DOHH2 (cell line): ENCODE data around the gene DLX4.

ENCODE experiments used
- H3F3A ChIP-seq: fragments of 200-600 bp; sonication (generic), shearing (Covaris generic); 2 replicates; pipeline ENCODE4 v1.6.0; 2016; ENCODE audit warnings: antibody characterized with exemption, mild to moderate bottlenecking; ENCODE audit not compliant: control insufficient read depth, insufficient read depth
- H3K27ac ChIP-seq: fragments of 200-600 bp; sonication (generic); 2 replicates; pipeline ENCODE4 v1.5.1; 2014; ENCODE audit warnings: low read depth, mild to moderate bottlenecking, low read length, moderate library complexity
- H3K27me3 ChIP-seq: fragments of 200-600 bp; sonication (generic); 2 replicates; pipeline ENCODE4 v1.6.1; 2014; ENCODE audit warnings: mild to moderate bottlenecking, low read length, mixed read lengths; ENCODE audit not compliant: control insufficient read depth
- H3K36me3 ChIP-seq: fragments of 200-600 bp; sonication (generic); 2 replicates; pipeline ENCODE4 v1.6.1; 2014; ENCODE audit warnings: mild to moderate bottlenecking, low read length, moderate library complexity, mixed read lengths; ENCODE audit not compliant: control insufficient read depth
- H3K4me1 ChIP-seq: fragments of 200-600 bp; sonication (generic); 2 replicates; pipeline ENCODE4 v1.6.1; 2014; ENCODE audit warnings: mild to moderate bottlenecking, low read length, mixed read lengths; ENCODE audit not compliant: control insufficient read depth
- H3K4me2 ChIP-seq: fragments of 200-600 bp; sonication (generic); 2 replicates; pipeline ENCODE4 v1.6.0; 2014; ENCODE audit warnings: mild to moderate bottlenecking, low read length, moderate library complexity
- H3K4me3 ChIP-seq: fragments of 200-600 bp; sonication (generic); 2 replicates; pipeline ENCODE4 v1.5.1; 2014; ENCODE audit warnings: mild to moderate bottlenecking, low read length, mixed read lengths
- H3K79me2 ChIP-seq: fragments of 200-600 bp; sonication (generic); 2 replicates; pipeline ENCODE4 v1.6.1; 2014; ENCODE audit warnings: mild to moderate bottlenecking, low read length, mixed read lengths; ENCODE audit not compliant: control insufficient read depth
- H3K9me2 ChIP-seq: fragments of 200-600 bp; sonication (generic); replicated peaks from 2 replicates; pipeline ENCODE4 v1.6.1; 2014; ENCODE audit warnings: mild to moderate bottlenecking, low read length, mixed read lengths; ENCODE audit not compliant: control insufficient read depth
- H3K9me3 ChIP-seq: fragments of 200-600 bp; sonication (generic); 2 replicates; pipeline ENCODE4 v1.6.1; 2014; ENCODE audit warnings: antibody characterized with exemption, low read length, mixed read lengths; ENCODE audit not compliant: control insufficient read depth, insufficient read depth
- H4K20me1 ChIP-seq: fragments of 200-600 bp; sonication (generic); 2 replicates; pipeline ENCODE4 v1.6.0; 2014; ENCODE audit warnings: low read depth, mild to moderate bottlenecking, antibody characterized with exemption, low read length, moderate library complexity; ENCODE audit not compliant: control insufficient read depth, insufficient read depth
- EZH2phosphoT487 ChIP-seq: fragments of 200-600 bp; sonication (generic); IDR thresholded peaks from 2 replicates; pipeline ENCODE4 v1.6.1; 2017; ENCODE audit warnings: borderline replicate concordance, mild to moderate bottlenecking, antibody characterized with exemption, low read length, moderate library complexity, mixed read lengths
- TF ChIP-seq, protein P1 (sequence below): fragments of 200-600 bp; sonication (generic); IDR thresholded peaks from one replicate; pipeline ENCODE4 v1.5.1; 2014; ENCODE audit warnings: antibody characterized with exemption, mild to moderate bottlenecking, low read depth, low read length; ENCODE audit not compliant: poor library complexity, severe bottlenecking

Gene DLX4

DNA sequence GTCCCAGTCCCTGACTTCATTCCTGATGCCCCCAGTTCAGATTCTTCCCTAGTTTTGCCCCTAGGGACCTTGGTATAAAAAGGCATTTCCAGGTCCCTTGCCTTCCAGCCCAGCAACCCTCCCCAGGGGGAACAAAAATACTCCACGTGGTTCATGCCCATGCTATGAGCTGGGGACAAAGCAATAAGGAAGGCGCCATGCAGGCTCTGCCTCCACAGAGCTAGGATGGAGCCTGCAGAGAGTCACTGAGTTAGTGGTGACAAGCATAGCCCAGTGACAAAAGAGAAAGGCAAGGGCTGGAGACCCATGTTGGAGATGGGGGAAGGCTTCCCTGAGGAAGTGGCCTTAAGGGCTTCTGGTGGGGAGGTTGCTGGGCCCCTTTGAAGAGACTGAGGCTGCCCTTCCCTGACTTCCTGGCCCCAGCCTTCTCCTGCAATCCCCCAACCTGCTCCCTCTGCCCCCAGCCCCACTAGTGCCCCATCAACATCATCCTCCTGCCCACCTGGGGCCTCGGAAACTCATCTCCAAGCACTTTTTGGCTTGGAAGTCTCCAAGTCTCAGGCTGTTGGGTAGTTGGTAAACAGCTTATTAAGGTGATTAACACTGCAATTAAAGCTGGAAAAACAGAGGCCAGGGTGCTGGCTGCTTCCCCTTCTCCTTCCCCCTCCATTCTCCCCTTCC lies 16.5 kb downstream of the DLX4 start:
- TF ChIP-seq, protein P1, sequence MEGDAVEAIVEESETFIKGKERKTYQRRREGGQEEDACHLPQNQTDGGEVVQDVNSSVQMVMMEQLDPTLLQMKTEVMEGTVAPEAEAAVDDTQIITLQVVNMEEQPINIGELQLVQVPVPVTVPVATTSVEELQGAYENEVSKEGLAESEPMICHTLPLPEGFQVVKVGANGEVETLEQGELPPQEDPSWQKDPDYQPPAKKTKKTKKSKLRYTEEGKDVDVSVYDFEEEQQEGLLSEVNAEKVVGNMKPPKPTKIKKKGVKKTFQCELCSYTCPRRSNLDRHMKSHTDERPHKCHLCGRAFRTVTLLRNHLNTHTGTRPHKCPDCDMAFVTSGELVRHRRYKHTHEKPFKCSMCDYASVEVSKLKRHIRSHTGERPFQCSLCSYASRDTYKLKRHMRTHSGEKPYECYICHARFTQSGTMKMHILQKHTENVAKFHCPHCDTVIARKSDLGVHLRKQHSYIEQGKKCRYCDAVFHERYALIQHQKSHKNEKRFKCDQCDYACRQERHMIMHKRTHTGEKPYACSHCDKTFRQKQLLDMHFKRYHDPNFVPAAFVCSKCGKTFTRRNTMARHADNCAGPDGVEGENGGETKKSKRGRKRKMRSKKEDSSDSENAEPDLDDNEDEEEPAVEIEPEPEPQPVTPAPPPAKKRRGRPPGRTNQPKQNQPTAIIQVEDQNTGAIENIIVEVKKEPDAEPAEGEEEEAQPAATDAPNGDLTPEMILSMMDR = no peak
- no peak for TF ChIP-seq EZH2phosphoT487
- Histone ChIP-seq H3K4me3 (no peak overlapping the region), H3K79me2 (no peaks in the 10 kb centered on the region), H3F3A (no peaks in the 10 kb centered on the region), H3K36me3 (no peaks in the 10 kb centered on the region), H3K4me2 (no peak overlapping the region), H3K4me1 (no peaks in the 10 kb centered on the region), H4K20me1 (no peaks in the 10 kb centered on the region), H3K27ac (no peak overlapping the region), H3K9me3 (no peaks in the 10 kb centered on the region), H3K9me2 (no peaks in the 10 kb centered on the region), H3K27me3 (peaks cover 3% of the 10 kb centered on the region)

DNA sequence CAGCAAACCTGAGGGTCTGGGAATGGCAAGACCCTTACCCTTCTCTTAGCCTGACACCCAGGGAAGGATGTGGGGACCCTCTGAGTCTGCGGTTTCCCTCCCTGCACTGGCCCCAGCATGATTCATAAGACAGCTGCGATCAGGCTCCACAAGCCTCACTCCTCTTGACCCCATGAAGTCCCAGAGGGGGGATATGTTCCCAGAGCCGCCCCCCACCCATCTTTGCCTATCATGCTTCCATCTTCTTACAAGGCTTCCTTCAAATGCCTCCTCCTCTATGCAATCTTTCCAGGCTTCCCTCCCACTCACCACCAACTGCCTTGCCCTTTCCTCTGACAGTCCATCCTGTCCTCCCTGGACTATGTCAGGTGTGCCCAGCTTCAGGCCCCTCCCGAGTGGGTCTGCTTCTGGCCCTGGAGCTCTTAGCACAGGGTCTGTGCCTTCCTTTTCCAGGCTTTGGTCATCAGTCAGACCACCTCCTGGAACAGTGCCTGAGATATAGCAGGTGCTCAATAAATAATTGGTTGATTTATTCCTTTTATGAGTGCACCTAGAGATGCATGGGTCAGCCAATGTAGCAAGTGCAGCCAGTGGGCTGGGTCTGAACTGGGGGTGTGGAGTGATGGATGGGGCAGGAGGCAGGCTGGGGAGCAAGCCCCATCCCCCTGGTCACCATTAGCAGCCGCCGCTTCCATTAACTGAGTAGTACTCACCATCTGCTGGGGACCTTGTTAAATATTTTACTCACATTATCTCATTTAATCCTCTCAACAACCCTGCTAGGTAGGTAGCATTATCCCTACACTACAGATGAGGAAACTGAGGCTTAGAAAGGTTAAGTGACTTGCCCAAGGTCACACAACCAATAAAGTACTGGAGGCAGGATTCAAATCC lies 17.7 kb downstream of the DLX4 start:
- Histone ChIP-seq H3K4me1 (no peaks in the 10 kb centered on the region), H3K4me2 (no peak overlapping the region), H3K27me3 (peaks cover 3% of the 10 kb centered on the region), H3K4me3 (no peak overlapping the region), H3K9me2 (no peaks in the 10 kb centered on the region), H3K9me3 (no peaks in the 10 kb centered on the region), H3F3A (no peaks in the 10 kb centered on the region), H4K20me1 (no peaks in the 10 kb centered on the region), H3K36me3 (no peaks in the 10 kb centered on the region), H3K79me2 (no peaks in the 10 kb centered on the region), H3K27ac (no peak overlapping the region)
- TF ChIP-seq EZH2phosphoT487 = no peak
- TF ChIP-seq, protein P1 = no peak

DNA sequence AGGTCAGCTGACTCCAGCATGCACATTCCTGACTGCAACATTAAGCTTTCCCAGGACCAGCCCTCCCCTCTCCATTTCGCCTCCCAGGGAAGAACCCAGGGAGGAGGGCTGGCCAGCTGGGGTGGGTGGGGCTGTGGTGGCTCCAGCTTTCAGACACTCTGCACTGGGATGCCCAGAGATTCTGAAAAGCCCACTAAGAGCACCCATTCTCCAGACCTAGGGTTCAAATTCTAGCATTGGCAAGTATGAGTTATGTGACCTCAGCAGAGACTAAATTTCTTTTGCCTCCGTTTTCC lies 18.2 kb downstream of the DLX4 start:
- no peaks in the 10 kb centered on the region for H3K36me3 ChIP-seq
- H3K27me3 ChIP-seq = peaks cover 8% of the 10 kb centered on the region
- no peaks in the 10 kb centered on the region for H3K79me2 ChIP-seq
- H3K4me2 ChIP-seq = no peak overlapping the region
- no peak for TF ChIP-seq EZH2phosphoT487
- TF ChIP-seq, protein P1 = no peak
- no peak overlapping the region for H3K4me3 ChIP-seq
- no peaks in the 10 kb centered on the region for H3F3A ChIP-seq
- H3K9me2 ChIP-seq = no peaks in the 10 kb centered on the region
- no peaks in the 10 kb centered on the region for H3K9me3 ChIP-seq
- no peaks in the 10 kb centered on the region for H4K20me1 ChIP-seq
- H3K4me1 ChIP-seq = no peaks in the 10 kb centered on the region
- no peak overlapping the region for H3K27ac ChIP-seq
